Measurements from ENCODE around the gene GLRX.
"Not testable (repeated sequence)": the region's sequence is repeated elsewhere in the genome, so short reads cannot be mapped to it uniquely, and the experiment has no call there.

The GLRX gene

DNA sequence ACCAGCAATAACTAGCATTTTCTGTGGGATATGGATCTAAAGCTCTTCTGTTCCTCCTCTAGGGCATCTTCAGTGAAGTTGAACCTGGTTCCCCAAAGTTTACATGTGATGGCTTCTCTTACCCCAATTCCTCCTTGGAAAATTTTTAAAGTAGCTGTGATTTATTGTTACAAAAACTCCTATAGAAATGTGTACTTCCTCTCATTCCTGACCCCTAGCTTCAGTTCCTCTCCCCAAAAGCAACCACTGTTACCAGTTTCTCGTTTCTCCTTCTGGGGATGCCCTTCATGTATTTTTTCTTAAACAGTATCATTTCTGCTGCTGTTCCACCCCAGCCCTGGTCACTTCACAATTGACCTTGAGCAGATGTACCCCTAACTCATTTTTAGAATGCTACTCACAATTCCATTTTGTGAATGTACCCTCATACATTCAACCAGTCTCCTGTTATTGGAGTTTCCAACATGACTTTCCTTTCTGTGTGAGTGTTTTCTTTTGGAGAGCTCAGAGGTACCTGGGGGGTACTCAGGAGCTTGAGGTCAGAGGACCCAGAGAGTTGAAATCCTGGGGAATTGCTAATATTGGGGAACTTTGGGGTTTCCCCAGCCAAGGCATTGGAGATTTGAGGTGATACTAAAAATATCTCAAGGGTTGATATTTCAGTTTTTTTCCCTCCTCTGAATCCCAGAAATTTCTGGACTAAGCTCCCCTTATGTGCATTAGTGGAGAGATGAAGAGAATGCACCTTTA, 18.6 kb upstream of the GLRX start:
- no peaks in the 10 kb centered on the region for H3K9me3 ChIP-seq (ENCODE audit: control insufficient read depth, insufficient read depth, low read length)
- no CpG with 5 or more reads among the region's 1 CpG for WGBS (ENCODE audit: insufficient coverage, insufficient read length)
- no peaks in the 10 kb centered on the region for H3K4me1 ChIP-seq (ENCODE audit: control insufficient read depth, insufficient read depth, low read length)

GRCh38 chr5:95839658-95840057, 17.1 kb upstream of the GLRX start:
- no peak overlapping the region for H3K27ac ChIP-seq (ENCODE audit: low read length)
- DNase-seq (ENCODE audit: low read depth, low spot score) = no peak
- H3K9me3 ChIP-seq (ENCODE audit: control insufficient read depth, insufficient read depth, low read length) = no peaks in the 10 kb centered on the region
- no peaks in the 10 kb centered on the region for H3K4me1 ChIP-seq (ENCODE audit: control insufficient read depth, insufficient read depth, low read length)
- H3K4me3 ChIP-seq (ENCODE audit: low read length) = no peak overlapping the region
- H3K36me3 ChIP-seq (ENCODE audit: control insufficient read depth, insufficient read depth, low read length) = no peaks in the 10 kb centered on the region
- WGBS (ENCODE audit: insufficient coverage, insufficient read length) = no CpG with 5 or more reads among the region's 2 CpGs
- H3K27me3 ChIP-seq (ENCODE audit: control insufficient read depth, insufficient read depth, low read length) = no peaks in the 10 kb centered on the region

More for the DNA sequence above, 18.6 kb upstream of the GLRX start:
- no peak for DNase-seq (ENCODE audit: low read depth, low spot score)
- Histone ChIP-seq H3K4me3 (ENCODE audit: low read length) (no peak overlapping the region), H3K27ac (ENCODE audit: low read length) (no peak overlapping the region), H3K36me3 (ENCODE audit: control insufficient read depth, insufficient read depth, low read length) (no peaks in the 10 kb centered on the region), H3K27me3 (ENCODE audit: control insufficient read depth, insufficient read depth, low read length) (no peaks in the 10 kb centered on the region)

DNA sequence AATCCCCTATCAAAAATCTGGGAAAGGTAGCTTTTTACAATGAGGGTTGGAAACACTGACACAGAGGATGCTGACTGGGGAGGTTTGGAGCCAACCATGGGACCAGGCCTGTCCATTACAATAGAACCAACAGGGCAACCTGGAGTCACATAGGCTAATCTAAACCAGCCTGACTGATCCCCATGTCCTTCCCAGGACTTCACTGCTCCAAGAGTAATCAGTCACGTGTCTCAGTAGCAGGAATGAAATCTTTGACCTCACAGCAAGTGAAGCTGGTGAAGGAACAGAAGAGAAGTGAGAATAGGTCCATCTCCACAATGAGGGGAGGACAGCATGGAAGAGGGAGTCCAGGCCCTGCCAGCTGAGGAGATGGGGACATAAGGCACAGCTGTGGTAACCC, 16.0 kb upstream of the GLRX start:
- H3K4me3 ChIP-seq (ENCODE audit: low read length) = no peak overlapping the region
- no peaks in the 10 kb centered on the region for H3K36me3 ChIP-seq (ENCODE audit: control insufficient read depth, insufficient read depth, low read length)
- no peaks in the 10 kb centered on the region for H3K4me1 ChIP-seq (ENCODE audit: control insufficient read depth, insufficient read depth, low read length)
- no CpG with 5 or more reads among the region's 1 CpG for WGBS (ENCODE audit: insufficient coverage, insufficient read length)
- no peak for DNase-seq (ENCODE audit: low read depth, low spot score)
- H3K27me3 ChIP-seq (ENCODE audit: control insufficient read depth, insufficient read depth, low read length) = no peaks in the 10 kb centered on the region
- no peak overlapping the region for H3K27ac ChIP-seq (ENCODE audit: low read length)
- H3K9me3 ChIP-seq (ENCODE audit: control insufficient read depth, insufficient read depth, low read length) = no peaks in the 10 kb centered on the region

GRCh38 chr5:95838001-95838520, 15.5 kb upstream of the GLRX start:
- no CpG with 5 or more reads among the region's 8 CpGs for WGBS (ENCODE audit: insufficient coverage, insufficient read length)
- no peaks in the 10 kb centered on the region for H3K36me3 ChIP-seq (ENCODE audit: control insufficient read depth, insufficient read depth, low read length)
- no peak overlapping the region for H3K4me3 ChIP-seq (ENCODE audit: low read length)
- no peaks in the 10 kb centered on the region for H3K9me3 ChIP-seq (ENCODE audit: control insufficient read depth, insufficient read depth, low read length)
- no peak for DNase-seq (ENCODE audit: low read depth, low spot score)
- no peak overlapping the region for H3K27ac ChIP-seq (ENCODE audit: low read length)
- no peaks in the 10 kb centered on the region for H3K27me3 ChIP-seq (ENCODE audit: control insufficient read depth, insufficient read depth, low read length)
- H3K4me1 ChIP-seq (ENCODE audit: control insufficient read depth, insufficient read depth, low read length) = no peaks in the 10 kb centered on the region

DNA sequence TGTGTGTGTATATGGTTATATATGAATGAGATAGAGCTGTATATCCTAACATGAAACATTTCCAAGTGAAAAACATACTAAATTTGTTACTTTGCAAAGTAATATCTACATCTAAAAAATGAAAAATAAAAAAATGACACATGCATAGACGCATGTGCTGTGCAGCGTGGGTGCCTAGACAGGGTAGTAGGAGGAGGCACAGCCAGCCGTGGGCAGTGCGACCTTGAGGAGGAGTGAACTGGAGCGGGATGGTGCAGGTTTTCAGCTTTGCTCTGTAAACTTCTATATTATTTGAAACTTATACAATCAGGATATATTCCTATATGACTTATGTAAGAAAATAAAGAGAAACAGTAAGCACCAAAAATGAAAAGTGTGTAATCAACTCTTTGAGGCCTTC, 15.0 kb upstream of the GLRX start:
- H3K27ac ChIP-seq (ENCODE audit: low read length) = no peak overlapping the region
- H3K4me1 ChIP-seq (ENCODE audit: control insufficient read depth, insufficient read depth, low read length) = no peaks in the 10 kb centered on the region
- H3K4me3 ChIP-seq (ENCODE audit: low read length) = no peak overlapping the region
- no CpG with 5 or more reads among the region's 5 CpGs for whole genome bisulfite sequencing (ENCODE audit: insufficient coverage, insufficient read length)
- H3K9me3 ChIP-seq (ENCODE audit: control insufficient read depth, insufficient read depth, low read length) = no peaks in the 10 kb centered on the region
- no peaks in the 10 kb centered on the region for H3K36me3 ChIP-seq (ENCODE audit: control insufficient read depth, insufficient read depth, low read length)
- no peak for DNase-seq (ENCODE audit: low read depth, low spot score)
- H3K27me3 ChIP-seq (ENCODE audit: control insufficient read depth, insufficient read depth, low read length) = no peaks in the 10 kb centered on the region

GRCh38 chr5:95836971-95837370, 14.4 kb upstream of the GLRX start:
- not testable (repeated sequence) for H3K9me3 ChIP-seq (ENCODE audit: control insufficient read depth, insufficient read depth, low read length); DNase-seq (ENCODE audit: low read depth, low spot score); H3K27me3 ChIP-seq (ENCODE audit: control insufficient read depth, insufficient read depth, low read length); H3K36me3 ChIP-seq (ENCODE audit: control insufficient read depth, insufficient read depth, low read length); H3K27ac ChIP-seq (ENCODE audit: low read length); H3K4me3 ChIP-seq (ENCODE audit: low read length); H3K4me1 ChIP-seq (ENCODE audit: control insufficient read depth, insufficient read depth, low read length)
- no CpG with 5 or more reads among the region's 4 CpGs for WGBS (ENCODE audit: insufficient coverage, insufficient read length)

DNA sequence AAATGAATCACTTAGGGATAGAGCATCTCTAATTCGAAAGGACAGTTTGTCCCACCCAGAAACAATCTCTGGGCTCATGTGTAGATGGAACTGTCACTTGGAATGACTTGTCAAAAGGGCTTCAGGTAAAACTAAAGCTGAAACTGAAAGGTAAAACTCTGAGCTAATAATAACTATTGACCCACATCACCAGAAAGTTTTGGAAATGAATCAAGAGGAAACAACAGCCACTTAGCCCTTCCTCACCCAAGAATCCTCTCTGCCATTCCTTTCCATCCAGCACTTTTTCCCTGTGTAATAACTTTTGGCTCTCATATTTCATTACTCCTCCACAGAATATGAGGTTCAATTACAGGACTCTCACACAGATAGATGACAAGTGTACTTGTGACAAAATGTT, 14.0 kb upstream of the GLRX start:
- Histone ChIP-seq H3K36me3 (ENCODE audit: control insufficient read depth, insufficient read depth, low read length) (no peaks in the 10 kb centered on the region), H3K4me1 (ENCODE audit: control insufficient read depth, insufficient read depth, low read length) (no peaks in the 10 kb centered on the region), H3K27ac (ENCODE audit: low read length) (no peak overlapping the region), H3K9me3 (ENCODE audit: control insufficient read depth, insufficient read depth, low read length) (no peaks in the 10 kb centered on the region), H3K4me3 (ENCODE audit: low read length) (no peak overlapping the region), H3K27me3 (ENCODE audit: control insufficient read depth, insufficient read depth, low read length) (no peaks in the 10 kb centered on the region)
- no CpG with 5 or more reads among the region's 1 CpG for WGBS (ENCODE audit: insufficient coverage, insufficient read length)
- DNase-seq (ENCODE audit: low read depth, low spot score) = no peak

DNA sequence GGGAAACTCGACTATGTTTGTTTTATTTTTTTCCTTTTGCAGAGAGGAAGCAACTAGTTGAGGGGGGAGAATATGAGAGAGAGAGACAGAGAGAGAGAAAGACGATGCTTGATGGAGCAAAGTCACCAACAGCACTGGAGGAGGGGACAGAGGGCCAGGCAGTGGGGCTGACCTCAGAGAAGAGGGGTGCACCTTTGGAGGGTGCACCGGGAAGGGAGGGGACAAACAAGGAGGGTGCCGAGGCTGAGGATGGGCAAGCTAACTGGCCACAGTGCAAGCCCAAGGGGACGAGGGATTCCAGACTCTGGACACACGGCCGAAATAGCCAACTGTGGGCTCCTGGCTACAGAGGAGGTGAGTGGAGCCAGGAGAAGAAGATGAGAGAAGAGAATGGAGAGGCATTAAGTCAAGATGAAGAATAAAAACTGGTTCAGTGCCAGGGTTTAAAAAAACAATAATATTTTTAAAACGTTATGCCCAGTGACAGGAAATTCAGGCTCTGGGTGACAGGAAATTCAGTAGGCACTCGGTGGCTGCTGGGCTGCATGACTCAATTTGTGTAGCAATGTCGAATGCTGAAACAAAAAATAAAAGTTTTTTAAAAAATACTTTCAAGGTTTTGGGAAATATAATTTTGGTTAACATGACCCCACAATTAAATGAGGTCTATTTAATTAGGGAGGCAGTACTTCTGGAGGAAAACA, 13.3 kb upstream of the GLRX start:
- no CpG with 5 or more reads among the region's 10 CpGs for WGBS (ENCODE audit: insufficient coverage, insufficient read length)

GRCh38 chr5:95832664-95833063, 10.1 kb upstream of the GLRX start:
- Histone ChIP-seq H3K27me3 (ENCODE audit: control insufficient read depth, insufficient read depth, low read length) (no peaks in the 10 kb centered on the region), H3K27ac (ENCODE audit: low read length) (no peak overlapping the region), H3K4me3 (ENCODE audit: low read length) (no peak overlapping the region), H3K4me1 (ENCODE audit: control insufficient read depth, insufficient read depth, low read length) (no peaks in the 10 kb centered on the region), H3K9me3 (ENCODE audit: control insufficient read depth, insufficient read depth, low read length) (no peaks in the 10 kb centered on the region), H3K36me3 (ENCODE audit: control insufficient read depth, insufficient read depth, low read length) (no peaks in the 10 kb centered on the region)
- DNase-seq (ENCODE audit: low read depth, low spot score) = no peak

More for the DNA sequence above, 13.3 kb upstream of the GLRX start:
- Histone ChIP-seq H3K36me3 (ENCODE audit: control insufficient read depth, insufficient read depth, low read length) (no peaks in the 10 kb centered on the region), H3K4me3 (ENCODE audit: low read length) (no peak overlapping the region), H3K9me3 (ENCODE audit: control insufficient read depth, insufficient read depth, low read length) (no peaks in the 10 kb centered on the region), H3K4me1 (ENCODE audit: control insufficient read depth, insufficient read depth, low read length) (no peaks in the 10 kb centered on the region), H3K27ac (ENCODE audit: low read length) (no peak overlapping the region), H3K27me3 (ENCODE audit: control insufficient read depth, insufficient read depth, low read length) (no peaks in the 10 kb centered on the region)
- no peak for DNase-seq (ENCODE audit: low read depth, low spot score)

DNA sequence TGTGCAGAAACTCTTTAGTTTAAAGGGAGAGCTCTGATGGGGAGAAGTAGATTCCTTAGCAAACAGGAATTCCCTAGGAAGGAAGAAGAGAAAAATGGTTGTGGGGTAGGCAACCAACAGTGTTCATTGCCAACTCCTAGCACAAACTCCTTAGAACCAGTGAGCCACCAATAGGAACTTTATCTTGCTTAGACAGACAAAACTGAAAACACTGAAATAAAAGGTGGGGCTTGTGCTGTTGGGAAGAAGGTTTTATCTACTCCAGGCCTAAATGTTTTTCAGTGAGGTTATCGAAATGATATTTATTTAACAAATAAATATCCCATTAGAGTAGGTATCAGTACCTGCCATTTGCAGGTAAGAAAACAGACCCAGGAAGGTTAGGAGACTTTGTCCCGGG, 7.7 kb upstream of the GLRX start:
- no peak overlapping the region for H3K27ac ChIP-seq (ENCODE audit: low read length)
- WGBS (ENCODE audit: insufficient coverage, insufficient read length) = no CpG with 5 or more reads among the region's 2 CpGs
- no peaks in the 10 kb centered on the region for H3K27me3 ChIP-seq (ENCODE audit: control insufficient read depth, insufficient read depth, low read length)
- H3K9me3 ChIP-seq (ENCODE audit: control insufficient read depth, insufficient read depth, low read length) = no peaks in the 10 kb centered on the region
- no peaks in the 10 kb centered on the region for H3K36me3 ChIP-seq (ENCODE audit: control insufficient read depth, insufficient read depth, low read length)
- H3K4me1 ChIP-seq (ENCODE audit: control insufficient read depth, insufficient read depth, low read length) = no peaks in the 10 kb centered on the region
- no peak overlapping the region for H3K4me3 ChIP-seq (ENCODE audit: low read length)
- DNase-seq (ENCODE audit: low read depth, low spot score) = no peak

DNA sequence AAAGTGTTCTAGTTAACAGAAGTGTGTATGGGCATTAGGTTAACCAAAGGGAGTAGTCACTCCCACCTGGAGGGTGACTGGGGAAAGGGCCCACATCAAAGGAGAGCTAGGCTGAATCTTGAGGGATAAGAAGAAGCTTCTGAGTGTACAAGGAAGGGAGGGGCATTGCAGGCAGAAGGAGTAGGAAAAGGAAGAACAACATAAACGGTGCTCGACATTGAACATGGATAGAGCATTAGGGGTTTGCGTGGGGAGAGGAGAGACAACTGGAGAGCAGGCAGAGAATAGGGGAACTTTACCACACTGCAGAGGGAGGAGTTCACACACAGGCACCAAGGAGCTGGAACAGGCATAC, 5.3 kb upstream of the GLRX start:
- Histone ChIP-seq H3K4me3 (ENCODE audit: low read length) (no peak overlapping the region), H3K27me3 (ENCODE audit: control insufficient read depth, insufficient read depth, low read length) (no peaks in the 10 kb centered on the region), H3K9me3 (ENCODE audit: control insufficient read depth, insufficient read depth, low read length) (no peaks in the 10 kb centered on the region), H3K4me1 (ENCODE audit: control insufficient read depth, insufficient read depth, low read length) (peaks cover 3% of the 10 kb centered on the region), H3K36me3 (ENCODE audit: control insufficient read depth, insufficient read depth, low read length) (no peaks in the 10 kb centered on the region), H3K27ac (ENCODE audit: low read length) (no peak overlapping the region)
- DNase-seq (ENCODE audit: low read depth, low spot score) = no peak
- no CpG with 5 or more reads among the region's 3 CpGs for WGBS (ENCODE audit: insufficient coverage, insufficient read length)

All from iPS DF 6.9 (cell line).